GM13977 (cell line): Measurements from ENCODE around the gene ALS2CL.

Source experiments
- DNase-seq: peaks from one replicate; pipeline ENCODE4 v3.0.0; 2012; ENCODE audit warnings: low spot score
- in situ Hi-C: fragments of 300-500 bp; cut with MboI; formaldehyde crosslinking; loops from one replicate; pipeline ENCODE4 v1.12.0; 2022; ENCODE audit warnings: low sequenced_read_pairs, low pct_unique_long_range_greater_than_20kb, mixed read lengths, inconsistent platforms; ENCODE audit not compliant: unreplicated experiment
- TF ChIP-seq, protein P1 (sequence below): IDR thresholded peaks from 2 replicates; pipeline ENCODE4 v1.5.1; 2012; ENCODE audit warnings: mild to moderate bottlenecking, control low read depth; ENCODE audit not compliant: insufficient read depth; ENCODE audit errors: extremely low read depth, missing control alignments

ALS2CL gene

DNA sequence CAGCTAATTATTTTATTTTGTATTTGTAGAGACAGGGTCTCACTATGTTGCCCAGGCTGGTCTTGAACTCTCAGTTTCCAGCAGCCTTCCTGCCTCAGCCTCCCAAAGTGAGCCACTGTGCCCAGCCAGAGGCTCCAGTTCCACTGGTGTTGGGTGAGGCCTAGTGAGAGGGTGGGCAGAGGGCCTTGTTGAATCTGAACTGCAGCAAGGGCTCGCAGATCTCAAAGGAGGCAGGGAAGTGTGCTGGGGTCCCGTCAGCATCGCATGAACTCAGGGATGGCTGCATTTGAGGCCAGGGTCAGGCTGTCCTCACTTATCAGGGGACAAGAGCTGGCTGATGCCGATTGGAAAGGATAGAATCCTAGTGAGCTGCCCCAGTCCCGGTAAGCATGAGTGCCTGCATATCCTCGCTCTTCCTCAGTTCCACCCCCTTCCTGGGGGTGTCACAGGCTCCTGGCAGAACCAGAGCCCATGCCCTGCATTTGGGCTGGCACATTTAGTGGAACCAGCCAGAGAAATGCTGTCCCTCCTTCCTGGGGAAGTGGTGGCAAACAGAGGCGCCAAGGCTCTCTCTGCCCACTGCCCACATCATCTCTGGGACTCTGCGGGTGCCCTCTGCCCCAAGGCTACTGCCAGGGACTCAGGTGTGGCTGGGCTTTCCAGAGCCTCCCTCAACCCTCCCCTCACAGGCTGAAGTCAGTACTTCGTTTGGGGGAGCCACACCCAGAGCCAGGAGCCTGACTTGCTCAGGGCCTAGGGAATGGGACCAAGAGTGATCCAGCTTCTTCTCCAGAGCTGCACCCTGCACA lies 24.1 kb downstream of the ALS2CL start:
- TF ChIP-seq, protein P1, sequence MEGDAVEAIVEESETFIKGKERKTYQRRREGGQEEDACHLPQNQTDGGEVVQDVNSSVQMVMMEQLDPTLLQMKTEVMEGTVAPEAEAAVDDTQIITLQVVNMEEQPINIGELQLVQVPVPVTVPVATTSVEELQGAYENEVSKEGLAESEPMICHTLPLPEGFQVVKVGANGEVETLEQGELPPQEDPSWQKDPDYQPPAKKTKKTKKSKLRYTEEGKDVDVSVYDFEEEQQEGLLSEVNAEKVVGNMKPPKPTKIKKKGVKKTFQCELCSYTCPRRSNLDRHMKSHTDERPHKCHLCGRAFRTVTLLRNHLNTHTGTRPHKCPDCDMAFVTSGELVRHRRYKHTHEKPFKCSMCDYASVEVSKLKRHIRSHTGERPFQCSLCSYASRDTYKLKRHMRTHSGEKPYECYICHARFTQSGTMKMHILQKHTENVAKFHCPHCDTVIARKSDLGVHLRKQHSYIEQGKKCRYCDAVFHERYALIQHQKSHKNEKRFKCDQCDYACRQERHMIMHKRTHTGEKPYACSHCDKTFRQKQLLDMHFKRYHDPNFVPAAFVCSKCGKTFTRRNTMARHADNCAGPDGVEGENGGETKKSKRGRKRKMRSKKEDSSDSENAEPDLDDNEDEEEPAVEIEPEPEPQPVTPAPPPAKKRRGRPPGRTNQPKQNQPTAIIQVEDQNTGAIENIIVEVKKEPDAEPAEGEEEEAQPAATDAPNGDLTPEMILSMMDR, result no peak
- no peak for DNase-seq
- in situ Hi-C loops, result no loop called here

GRCh38 chr3:46668591-46668990 lies 24.9 kb downstream of the ALS2CL start:
- in situ Hi-C loops, result no loop called here
- TF ChIP-seq, protein P1, result no peak
- DNase-seq, result no peak

- peak; percentile 17 for DNase-seq
- in situ Hi-C loops, result no loop called here
Observed at GRCh38 chr3:46668116-46668515, 25.4 kb downstream of the ALS2CL start.

GRCh38 chr3:46667657-46668056 lies 25.8 kb downstream of the ALS2CL start:
- in situ Hi-C loops, result no loop called here
- TF ChIP-seq, protein P1, result no peak
- DNase-seq, result no peak

More at GRCh38 chr3:46668116-46668515, 25.4 kb downstream of the ALS2CL start:
- TF ChIP-seq, protein P1, result no peak

DNA sequence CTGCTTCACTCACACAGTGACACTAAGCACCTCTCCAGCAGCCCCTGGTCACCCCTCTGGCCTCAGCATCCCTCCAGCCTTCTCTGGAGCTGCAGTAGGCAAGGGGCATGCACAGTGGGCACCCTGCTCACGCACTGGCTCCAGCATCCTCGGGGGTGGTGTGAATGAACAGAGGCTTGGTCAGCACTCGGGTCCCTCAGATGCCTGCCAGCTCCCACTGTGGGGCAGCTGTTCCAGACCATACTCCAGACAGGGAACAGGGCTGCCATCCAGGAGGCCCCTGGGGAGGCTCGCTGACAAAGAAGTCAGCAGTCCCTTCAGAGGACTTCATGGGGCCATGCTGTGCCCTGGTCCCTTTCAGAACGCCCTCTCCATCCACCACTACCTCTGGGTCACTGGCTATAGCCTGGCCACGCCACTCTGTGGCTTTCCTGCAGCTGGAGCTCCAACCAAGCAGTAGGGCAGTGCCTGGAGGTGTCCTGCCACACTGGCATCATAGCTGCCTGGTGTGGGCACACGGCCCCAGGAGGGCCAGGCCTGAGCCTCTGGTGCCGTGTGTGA lies 26.3 kb downstream of the ALS2CL start:
- DNase-seq, result peak; percentile 6
- TF ChIP-seq, protein P1, result no peak
- in situ Hi-C loops, result no loop called here

- TF ChIP-seq, protein P1, result no peak
- peak; percentile 10 for DNase-seq
- in situ Hi-C loops, result no loop called here
Observed at GRCh38 chr3:46666453-46666845, 27.0 kb downstream of the ALS2CL start.
